ENCODE data around the gene TMEM117.

GRCh38 chr12:44184499-44185206, 348.8 kb downstream of the TMEM117 start:
- TF ChIP-seq CTCF (IDR thresholded peaks at IDR 0.05; ENCODE audit: low read depth, low read length, poor library complexity, severe bottlenecking) (no peak), EZH2phosphoT487 (IDR thresholded peaks at IDR 0.05; ENCODE audit: borderline replicate concordance, low read length) (no peak)
